ENCODE data around the gene COL15A1. TPM values are rescaled to one million over a fixed set of nuclear protein-coding genes. Genes with fewer than 3 reads are reported as not detected.

COL15A1 gene
- total RNA-seq, 4 donors from 2014 or later: 8.0 to 15.2 (median 12.8) TPM

- no peak for DNase-seq
- H3K4me3 ChIP-seq (replicated peaks in 1 of 3): no peak overlapping the region
- no peak for TF ChIP-seq CTCF (IDR thresholded peaks at IDR 0.05)
- WGBS, 2 donors: 89 to 92% methylated on average over 20 of the region's 20 CpGs
- no peak overlapping the region for H3K27ac ChIP-seq
- intact Hi-C loops (cut with DNase I): no loop called here
- H3K27me3 ChIP-seq: no peaks in the 10 kb centered on the region
- peaks cover 6 to 18% of the 10 kb centered on the region in 2 donors for H3K4me1 ChIP-seq
- no peaks in the 10 kb centered on the region for H3K9me3 ChIP-seq
- H3K36me3 ChIP-seq: no peaks in the 10 kb centered on the region
Measured at GRCh38 chr9:98971168-98971914, 27.6 kb downstream of the COL15A1 start.

DNA sequence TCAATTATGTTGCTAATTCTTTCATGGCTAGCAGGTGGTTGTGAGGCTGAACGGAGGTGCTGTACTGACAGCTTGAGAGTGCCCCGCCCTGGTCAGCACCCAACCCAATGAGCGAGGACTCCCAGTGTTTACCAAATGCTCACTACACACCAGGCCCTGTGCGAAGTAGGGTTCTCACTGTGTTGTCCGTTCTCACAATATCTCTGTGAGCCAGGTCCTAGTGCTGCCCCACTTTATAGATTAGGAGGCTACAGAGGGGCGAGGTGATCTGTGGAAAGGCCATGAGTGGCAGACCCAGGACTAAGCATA lies 28.2 kb downstream of the COL15A1 start:
- Histone ChIP-seq H3K4me3 (replicated peaks in 1 of 3) (no peak overlapping the region), H3K9me3 (no peaks in the 10 kb centered on the region), H3K27me3 (no peaks in the 10 kb centered on the region), H3K36me3 (no peaks in the 10 kb centered on the region), H3K27ac (no peak overlapping the region), H3K4me1 (peaks cover 6 to 18% of the 10 kb centered on the region in 2 donors)
- DNase-seq: no peak
- 91 to 97% methylated on average over 5 to 6 of the region's 6 CpGs for WGBS, 2 donors
- TF ChIP-seq CTCF (IDR thresholded peaks at IDR 0.05): no peak
- no peak for TF ChIP-seq POLR2A (IDR thresholded peaks at IDR 0.05)
- intact Hi-C loops (cut with DNase I): no loop called here

DNA sequence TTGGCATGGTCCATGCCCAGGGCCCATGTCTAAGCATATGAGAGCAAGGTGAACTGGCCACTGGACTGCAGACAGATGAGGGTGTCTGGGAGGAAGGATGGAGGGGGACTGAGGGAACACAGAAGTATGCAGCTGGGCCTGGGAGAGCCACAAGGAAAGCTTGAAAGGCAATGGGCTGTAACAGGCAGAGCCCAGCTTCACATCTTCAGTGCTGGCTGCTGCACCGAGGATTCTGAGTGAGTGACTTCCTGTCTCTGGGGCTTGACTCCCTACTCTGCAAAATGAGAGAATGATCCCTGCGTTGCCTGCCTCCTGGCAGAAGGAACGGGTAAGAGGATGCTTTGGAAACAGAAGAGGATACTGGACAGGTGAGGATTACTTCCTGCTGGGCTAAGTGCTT lies 29.0 kb downstream of the COL15A1 start:
- peaks cover 6 to 24% of the 10 kb centered on the region in 2 donors for H3K4me1 ChIP-seq
- intact Hi-C loops (cut with DNase I): no loop called here
- TF ChIP-seq POLR2A (IDR thresholded peaks at IDR 0.05): no peak
- TF ChIP-seq CTCF (IDR thresholded peaks at IDR 0.05): no peak
- no peak for DNase-seq
- no peaks in the 10 kb centered on the region for H3K9me3 ChIP-seq
- no peaks in the 10 kb centered on the region for H3K27me3 ChIP-seq
- H3K27ac ChIP-seq: no peak overlapping the region
- no peaks in the 10 kb centered on the region for H3K36me3 ChIP-seq
- WGBS, 2 donors: 33 to 41% methylated on average over 3 of the region's 3 CpGs
- H3K4me3 ChIP-seq (replicated peaks in 1 of 3): no peak overlapping the region

DNA sequence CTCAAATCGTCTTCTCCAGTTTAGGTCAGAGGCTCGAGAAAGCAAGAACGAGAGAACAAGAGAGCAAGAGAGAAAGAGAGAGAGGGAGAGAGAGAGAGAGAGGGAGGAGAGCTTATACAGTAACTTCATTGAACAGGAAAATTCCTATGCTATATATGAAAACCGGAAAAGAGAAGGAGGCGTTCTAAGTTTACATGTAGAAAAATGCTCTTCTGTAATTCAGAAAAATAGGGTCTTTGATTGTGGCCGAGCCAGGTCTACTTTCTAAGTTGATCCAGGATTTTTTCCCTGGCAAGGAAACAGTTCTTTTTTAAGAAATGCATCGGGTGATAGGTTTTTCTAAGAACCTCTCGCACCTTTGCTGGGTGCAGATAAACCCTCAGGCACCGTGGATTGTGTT lies 29.5 kb downstream of the COL15A1 start:
- TF ChIP-seq CTCF (IDR thresholded peaks at IDR 0.05) (no peak), POLR2A (IDR thresholded peaks at IDR 0.05) (no peak)
- H3K27ac ChIP-seq: no peak overlapping the region
- DNase-seq: no peak
- intact Hi-C loops (cut with DNase I): no loop called here
- no peak overlapping the region for H3K4me3 ChIP-seq (replicated peaks in 1 of 3)
- no peaks in the 10 kb centered on the region for H3K9me3 ChIP-seq
- H3K27me3 ChIP-seq: no peaks in the 10 kb centered on the region
- peaks cover 6 to 29% of the 10 kb centered on the region in 2 donors for H3K4me1 ChIP-seq
- WGBS, 2 donors: 71 to 76% methylated on average over 9 of the region's 9 CpGs
- no peaks in the 10 kb centered on the region for H3K36me3 ChIP-seq

GRCh38 chr9:98973576-98973975 lies 29.9 kb downstream of the COL15A1 start:
- Histone ChIP-seq H3K9me3 (no peaks in the 10 kb centered on the region), H3K27me3 (no peaks in the 10 kb centered on the region), H3K27ac (no peak overlapping the region), H3K4me3 (replicated peaks in 1 of 3) (no peak overlapping the region), H3K4me1 (peaks cover 6 to 30% of the 10 kb centered on the region in 2 donors), H3K36me3 (no peaks in the 10 kb centered on the region)
- 77 to 81% methylated on average over 6 of the region's 6 CpGs for WGBS, 2 donors
- TF ChIP-seq POLR2A (IDR thresholded peaks at IDR 0.05) (no peak), CTCF (IDR thresholded peaks at IDR 0.05) (no peak)
- DNase-seq: no peak
- intact Hi-C loops (cut with DNase I): no loop called here
